Muscle layer of colon (tissue), 2 donors: ENCODE results near the gene MRPL37.
A peak's percentile ranks its signal among the peaks of the same experiment; 100 is the strongest.
"Not testable (repeated sequence)": the region's sequence is repeated elsewhere in the genome, so short reads cannot be mapped to it uniquely, and the experiment has no call there.

ENCODE experiments used
- H3K27ac ChIP-seq: one replicate; pipeline ENCODE4 v1.7.0; 2013; ENCODE audit warnings: low read depth, mild to moderate bottlenecking, low read length, moderate library complexity
- H3K27me3 ChIP-seq, 2 donors: one replicate each; pipeline ENCODE4 v1.7.0; 2013; ENCODE audit warnings: low read length in 2 of 2, mild to moderate bottlenecking in 2 of 2; ENCODE audit not compliant: insufficient read depth in 2 of 2, control insufficient read depth in 1 of 2
- H3K36me3 ChIP-seq: one replicate; pipeline ENCODE4 v1.7.0; 2013; ENCODE audit warnings: mild to moderate bottlenecking, low read length; ENCODE audit not compliant: insufficient read depth
- H3K4me1 ChIP-seq: one replicate; pipeline ENCODE4 v1.7.0; 2013; ENCODE audit warnings: mild to moderate bottlenecking, low read length; ENCODE audit not compliant: insufficient read depth
- H3K4me3 ChIP-seq, 2 donors: one replicate each; pipeline ENCODE4 v1.7.0; 2013; ENCODE audit warnings: low read length in 2 of 2, low read depth in 1 of 2, mild to moderate bottlenecking in 1 of 2, moderate library complexity in 1 of 2
- H3K9ac ChIP-seq: one replicate; pipeline ENCODE4 v1.7.0; 2013; ENCODE audit warnings: low read length
- H3K9me3 ChIP-seq: one replicate; pipeline ENCODE4 v1.7.0; 2013; ENCODE audit warnings: mild to moderate bottlenecking, low read length
- donor health status: abdominal sarcoma.
- donor health status: Adenocarcinoma of cecum.

Gene MRPL37

GRCh38 chr1:54200519-54200997 is 591 bp downstream of the MRPL37 start:
- peak overlapping the region; percentile 81 for H3K9ac ChIP-seq
- no peaks in the 10 kb centered on the region for H3K9me3 ChIP-seq
- peak overlapping the region; percentile 79 to 84 for H3K4me3 ChIP-seq
- H3K36me3 ChIP-seq: peaks cover 8% of the 10 kb centered on the region
- peaks cover 27% of the 10 kb centered on the region for H3K4me1 ChIP-seq
- no peaks in the 10 kb centered on the region for H3K27me3 ChIP-seq
- peak overlapping the region; percentile 88 for H3K27ac ChIP-seq

GRCh38 chr1:54204199-54204598 is 4.2 kb downstream of the MRPL37 start:
- H3K27ac ChIP-seq: no peak overlapping the region
- no peak overlapping the region for H3K9ac ChIP-seq
- no peaks in the 10 kb centered on the region for H3K27me3 ChIP-seq
- H3K4me1 ChIP-seq: peaks cover 22% of the 10 kb centered on the region
- H3K9me3 ChIP-seq: no peaks in the 10 kb centered on the region
- H3K36me3 ChIP-seq: peaks cover 28% of the 10 kb centered on the region
- H3K4me3 ChIP-seq: no peak overlapping the region

DNA sequence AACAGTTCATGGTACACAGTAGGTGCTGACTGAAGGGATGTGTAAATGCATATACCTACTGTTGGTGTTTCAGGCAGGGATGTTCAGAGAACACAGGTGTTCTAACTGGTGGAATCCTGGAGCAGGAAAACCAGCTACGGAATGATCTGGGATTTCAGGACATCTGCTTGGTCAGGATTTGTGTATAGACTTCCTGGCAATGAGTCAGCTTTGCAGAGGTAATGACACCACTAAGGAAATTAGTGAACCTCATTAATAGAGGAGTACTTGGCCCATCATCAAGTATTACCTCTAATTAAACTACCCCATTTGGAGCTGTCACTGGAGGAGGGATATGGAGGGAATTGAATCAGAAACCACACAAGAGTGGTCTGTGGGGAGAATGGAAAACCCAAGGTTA is 7.3 kb downstream of the MRPL37 start:
- Histone ChIP-seq H3K4me3 (no peak overlapping the region), H3K4me1 (no peaks in the 10 kb centered on the region), H3K9ac (no peak overlapping the region), H3K27me3 (no peaks in the 10 kb centered on the region), H3K27ac (no peak overlapping the region), H3K9me3 (no peaks in the 10 kb centered on the region), H3K36me3 (peaks cover 54% of the 10 kb centered on the region)

GRCh38 chr1:54207896-54208295 is 7.9 kb downstream of the MRPL37 start:
- peaks cover 60% of the 10 kb centered on the region for H3K36me3 ChIP-seq
- H3K9me3 ChIP-seq, H3K4me1 ChIP-seq, H3K27ac ChIP-seq, H3K27me3 ChIP-seq, H3K4me3 ChIP-seq, H3K9ac ChIP-seq: not testable (repeated sequence)

DNA sequence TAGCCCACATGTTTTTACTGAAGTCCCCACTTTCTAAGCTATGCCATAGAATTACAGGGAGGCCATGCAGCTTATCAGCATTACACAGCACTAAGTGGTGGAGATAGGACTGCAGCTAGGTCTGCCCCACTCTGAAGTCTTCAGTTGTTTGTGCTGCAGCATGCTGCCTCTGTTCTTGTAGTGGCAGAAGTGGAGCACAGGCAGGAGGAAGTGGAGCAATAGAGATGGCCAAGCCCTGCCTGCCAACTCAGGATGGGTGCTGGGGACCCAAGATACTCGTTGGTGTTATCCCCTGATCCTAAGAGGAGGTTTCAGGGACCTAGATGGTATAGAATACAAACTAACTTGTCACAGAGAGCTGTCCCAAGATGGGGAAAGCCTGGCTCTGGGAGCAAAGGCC is 12.9 kb downstream of the MRPL37 start:
- peaks cover 86% of the 10 kb centered on the region for H3K36me3 ChIP-seq
- no peaks in the 10 kb centered on the region for H3K27me3 ChIP-seq
- H3K4me1 ChIP-seq: no peaks in the 10 kb centered on the region

GRCh38 chr1:54215523-54215922 is 15.6 kb downstream of the MRPL37 start:
- Histone ChIP-seq H3K4me1 (peaks cover 21% of the 10 kb centered on the region), H3K36me3 (peaks cover 74% of the 10 kb centered on the region), H3K27ac (no peak overlapping the region), H3K27me3 (no peaks in the 10 kb centered on the region), H3K4me3 (no peak overlapping the region), H3K9me3 (no peaks in the 10 kb centered on the region), H3K9ac (no peak overlapping the region)

More for the DNA sequence above, 12.9 kb downstream of the MRPL37 start:
- Histone ChIP-seq H3K27ac (no peak overlapping the region), H3K9me3 (no peaks in the 10 kb centered on the region), H3K9ac (no peak overlapping the region), H3K4me3 (no peak overlapping the region)

DNA sequence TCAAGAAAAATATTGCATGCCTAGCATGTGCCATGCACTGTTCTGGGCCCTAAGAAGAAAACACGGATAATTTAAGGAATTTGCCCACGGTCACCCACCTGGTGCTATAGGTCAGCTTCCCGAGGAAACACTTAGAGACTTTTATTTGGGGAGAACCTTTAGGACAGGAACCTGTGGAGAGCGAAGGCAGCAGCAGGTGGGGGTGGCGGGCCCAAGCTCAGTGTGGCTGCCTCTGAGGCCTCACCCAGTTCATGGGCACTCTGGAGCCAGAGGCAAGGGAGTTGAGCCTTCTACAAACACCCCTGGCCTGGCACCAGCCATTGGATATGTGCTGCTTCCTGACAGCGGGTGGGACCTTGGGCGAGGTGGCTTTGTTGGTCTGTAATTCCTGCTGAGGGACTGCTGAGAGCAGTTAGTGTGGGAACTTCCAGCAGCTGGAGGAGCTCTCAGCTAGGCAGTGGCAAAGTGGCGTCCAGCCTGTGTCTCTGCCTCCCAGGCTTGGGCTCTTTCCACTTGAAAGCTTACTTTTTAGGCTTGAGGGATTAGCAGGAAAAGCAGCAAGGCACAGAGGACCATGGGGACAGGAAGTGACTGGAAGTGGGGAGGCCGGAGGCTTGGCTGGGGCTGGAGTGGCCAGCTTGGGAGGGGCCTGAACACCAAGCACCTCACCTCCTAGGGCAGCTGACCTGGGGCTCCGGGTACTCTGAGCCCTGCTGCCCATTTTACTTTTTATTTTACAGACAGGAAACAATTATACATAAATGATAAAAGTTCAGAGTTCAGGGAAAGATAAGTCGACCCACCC is 19.1 kb downstream of the MRPL37 start:
- H3K27me3 ChIP-seq: no peaks in the 10 kb centered on the region
- H3K9me3 ChIP-seq: no peaks in the 10 kb centered on the region
- H3K27ac ChIP-seq: peak overlapping the region; percentile 52
- peaks cover 26% of the 10 kb centered on the region for H3K4me1 ChIP-seq
- H3K9ac ChIP-seq: no peak overlapping the region
- no peak overlapping the region for H3K4me3 ChIP-seq
- peaks cover 47% of the 10 kb centered on the region for H3K36me3 ChIP-seq

GRCh38 chr1:54219688-54220003 is 19.7 kb downstream of the MRPL37 start:
- Histone ChIP-seq H3K27ac (peak overlapping the region; percentile 52), H3K9me3 (no peaks in the 10 kb centered on the region), H3K4me1 (peaks cover 26% of the 10 kb centered on the region), H3K4me3 (no peak overlapping the region), H3K9ac (no peak overlapping the region), H3K27me3 (no peaks in the 10 kb centered on the region), H3K36me3 (peaks cover 44% of the 10 kb centered on the region)

- Histone ChIP-seq H3K36me3 (peaks cover 41% of the 10 kb centered on the region), H3K4me3 (no peak overlapping the region), H3K9me3 (no peaks in the 10 kb centered on the region), H3K9ac (no peak overlapping the region), H3K27ac (peak overlapping the region; percentile 52), H3K27me3 (no peaks in the 10 kb centered on the region), H3K4me1 (peaks cover 26% of the 10 kb centered on the region)
Observed at GRCh38 chr1:54220004-54220811, 20.2 kb downstream of the MRPL37 start.

- no peak overlapping the region for H3K27ac ChIP-seq
- no peaks in the 10 kb centered on the region for H3K9me3 ChIP-seq
- no peaks in the 10 kb centered on the region for H3K27me3 ChIP-seq
- no peak overlapping the region for H3K9ac ChIP-seq
- H3K4me1 ChIP-seq: peaks cover 26% of the 10 kb centered on the region
- peaks cover 36% of the 10 kb centered on the region for H3K36me3 ChIP-seq
- H3K4me3 ChIP-seq: no peak overlapping the region
Observed at GRCh38 chr1:54221113-54221834, 21.3 kb downstream of the MRPL37 start.

DNA sequence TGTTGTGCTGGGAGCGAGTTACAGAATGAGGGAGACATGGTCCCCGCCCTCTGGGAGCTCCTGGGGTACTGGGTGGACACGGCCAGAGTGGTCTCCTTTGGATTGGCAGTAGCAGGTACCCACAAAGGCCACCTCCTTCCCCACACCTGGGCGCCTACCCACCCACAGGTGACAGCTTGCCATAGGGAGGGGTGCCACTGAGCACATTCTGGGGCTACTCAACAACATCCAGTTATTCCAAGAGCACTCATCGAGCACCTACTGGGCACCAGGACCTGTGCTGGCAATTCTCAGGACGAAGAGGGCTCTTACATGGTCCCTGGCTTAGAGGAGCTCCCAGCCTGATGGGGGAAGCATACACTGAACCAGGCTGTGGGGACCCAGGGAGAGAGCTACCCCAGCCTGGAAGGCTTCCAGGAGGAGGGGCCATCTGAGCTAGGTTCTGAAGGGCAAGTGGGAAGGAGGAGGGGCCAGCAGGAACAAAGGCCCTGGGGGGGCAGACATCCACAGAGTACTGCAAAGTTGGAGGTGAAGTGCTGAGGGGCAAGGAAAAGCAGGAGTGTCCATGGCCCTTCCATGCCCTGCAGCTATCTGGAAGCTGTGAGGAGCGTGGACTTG is 22.0 kb downstream of the MRPL37 start:
- Histone ChIP-seq H3K9ac (no peak overlapping the region), H3K27me3 (no peaks in the 10 kb centered on the region), H3K27ac (no peak overlapping the region), H3K4me1 (peaks cover 26% of the 10 kb centered on the region), H3K9me3 (no peaks in the 10 kb centered on the region), H3K4me3 (no peak overlapping the region), H3K36me3 (peaks cover 29% of the 10 kb centered on the region)
